HG03280 (cell line): ENCODE measurements around the gene PTH2R.
"Not testable (repeated sequence)": the region's sequence is repeated elsewhere in the genome, so short reads cannot be mapped to it uniquely, and the experiment has no call there.

Experiments
- ATAC-seq: cut with Tn5 transposase; IDR thresholded peaks from one replicate; pipeline ENCODE4 v1.9.1; 2021; ENCODE audit warnings: mild to moderate bottlenecking, moderate library complexity; ENCODE audit not compliant: unreplicated experiment

Gene PTH2R

DNA sequence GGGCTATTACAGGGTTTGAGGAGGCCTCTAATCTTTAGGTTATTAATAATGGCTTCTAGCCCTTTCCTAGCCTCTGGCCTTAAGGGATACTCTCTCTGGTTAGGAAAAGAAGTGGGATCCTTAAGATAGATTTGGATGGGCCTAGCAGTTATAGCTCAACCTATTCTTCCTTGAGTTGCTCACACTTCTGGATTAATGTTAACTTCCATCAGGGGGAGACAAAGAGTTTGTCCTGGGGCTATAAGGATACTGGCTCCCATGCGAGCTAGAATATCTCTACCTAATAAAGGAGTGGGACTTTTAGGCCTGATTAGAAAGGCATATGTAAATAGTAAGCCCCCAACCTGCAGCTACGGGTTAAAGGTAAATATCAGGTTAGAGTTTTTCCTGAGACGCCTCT, 14.3 kb upstream of the PTH2R start:
- no peak for ATAC-seq

- ATAC-seq, result not testable (repeated sequence)
Measured at GRCh38 chr2:208396796-208397195, 9.8 kb upstream of the PTH2R start.

DNA sequence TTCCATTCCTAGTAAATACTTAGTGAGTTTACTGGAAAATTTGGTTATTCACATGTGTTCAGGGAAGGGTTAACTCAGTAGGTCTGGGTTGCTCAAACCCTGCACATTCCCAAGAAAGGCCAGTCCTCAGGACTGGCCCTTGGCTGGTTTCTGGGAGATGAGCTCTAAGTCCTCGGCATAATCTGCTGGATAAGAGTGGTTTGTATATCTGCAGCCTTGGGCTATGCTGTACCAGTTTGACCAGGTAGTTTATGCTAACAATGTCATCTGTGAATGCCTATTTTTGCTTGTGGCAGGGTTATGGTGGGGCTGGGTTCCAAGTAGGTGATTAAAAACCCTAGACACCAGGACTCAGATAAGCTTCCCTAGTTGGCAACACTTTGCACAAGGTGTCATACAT, 7.4 kb upstream of the PTH2R start:
- ATAC-seq, result no peak

GRCh38 chr2:208407667-208408066, 1.1 kb downstream of the PTH2R start:
- ATAC-seq, result no peak

DNA sequence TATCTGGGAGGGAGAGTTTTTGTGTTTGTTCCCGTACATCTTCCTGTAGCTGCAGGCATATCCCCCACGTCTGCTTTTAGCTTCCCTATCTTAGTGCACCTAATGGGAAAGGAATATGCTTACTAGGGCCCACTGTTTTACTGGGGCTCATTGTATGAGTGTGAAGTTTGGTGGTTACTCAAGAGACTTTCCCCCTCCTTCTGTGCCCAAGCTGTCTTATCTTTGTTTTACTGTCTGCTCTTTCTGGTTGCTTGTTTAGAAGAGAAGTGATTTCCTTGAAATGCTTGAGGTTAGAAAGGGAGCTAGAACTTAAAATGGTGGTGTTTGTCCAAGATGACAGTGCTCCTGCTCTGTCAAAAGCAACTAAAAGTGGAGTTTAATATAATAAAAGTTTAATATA, 7.3 kb downstream of the PTH2R start:
- no peak for ATAC-seq

DNA sequence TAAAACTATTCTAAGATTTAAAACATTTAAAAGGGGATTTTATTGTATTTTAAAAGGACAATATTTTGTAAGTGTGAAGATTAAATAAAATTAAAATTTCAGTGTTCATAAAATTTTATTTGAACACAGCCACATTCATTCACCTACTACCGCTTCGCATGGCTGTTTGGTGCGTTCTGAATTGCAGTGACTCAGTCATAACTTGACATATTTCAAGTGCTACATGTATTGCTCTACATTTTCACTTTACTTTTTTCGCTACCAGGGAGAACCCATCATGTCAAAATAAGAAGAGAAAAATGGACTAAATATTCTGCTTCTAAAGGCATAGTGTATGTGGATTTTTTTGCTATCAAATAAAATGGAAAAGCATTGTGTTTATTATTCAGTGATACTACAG, 8.7 kb downstream of the PTH2R start:
- ATAC-seq, result peak; percentile 65

DNA sequence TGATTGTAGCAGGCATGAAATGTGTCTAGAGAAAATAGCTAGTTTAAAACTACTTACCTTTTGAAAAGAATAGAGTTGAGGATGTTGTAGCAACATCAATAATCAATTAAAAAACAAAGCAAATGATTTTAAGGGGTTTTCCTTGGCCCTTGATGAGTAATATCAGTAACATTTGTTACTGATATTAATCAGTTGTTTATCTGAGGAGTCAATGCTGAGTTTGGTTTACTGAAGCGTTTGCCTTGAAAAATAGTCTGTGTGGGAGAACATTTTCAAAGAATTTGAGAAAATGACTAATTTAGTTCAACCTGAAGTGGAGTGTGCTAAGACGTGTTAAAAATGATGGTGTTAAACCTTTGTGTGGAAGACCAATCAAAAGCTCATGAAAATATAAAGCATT, 9.3 kb downstream of the PTH2R start:
- peak; percentile 54 for ATAC-seq

- no peak for ATAC-seq
Measured at GRCh38 chr2:208426412-208427045, 19.9 kb downstream of the PTH2R start.

GRCh38 chr2:208437755-208438154, 31.2 kb downstream of the PTH2R start:
- no peak for ATAC-seq

DNA sequence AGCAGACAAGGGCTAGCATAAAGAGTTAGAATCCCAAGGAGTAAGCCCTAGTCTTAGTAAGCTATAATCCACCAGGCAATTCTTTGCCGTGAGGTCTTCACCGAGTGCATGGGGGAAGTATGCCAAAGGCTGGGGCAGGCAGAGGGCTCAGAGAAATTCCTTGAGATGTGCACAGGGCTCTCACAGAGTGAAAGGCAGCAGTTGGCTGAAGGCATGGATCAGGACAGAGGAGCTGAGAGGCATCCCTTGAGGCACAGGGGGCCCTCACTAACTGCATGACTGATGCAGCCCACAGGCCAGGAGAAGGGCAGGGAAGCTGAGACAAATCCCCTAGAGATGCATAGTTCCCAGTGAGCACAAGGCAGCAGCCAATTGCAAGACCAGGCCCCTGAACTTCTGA, 34.1 kb downstream of the PTH2R start:
- no peak for ATAC-seq

DNA sequence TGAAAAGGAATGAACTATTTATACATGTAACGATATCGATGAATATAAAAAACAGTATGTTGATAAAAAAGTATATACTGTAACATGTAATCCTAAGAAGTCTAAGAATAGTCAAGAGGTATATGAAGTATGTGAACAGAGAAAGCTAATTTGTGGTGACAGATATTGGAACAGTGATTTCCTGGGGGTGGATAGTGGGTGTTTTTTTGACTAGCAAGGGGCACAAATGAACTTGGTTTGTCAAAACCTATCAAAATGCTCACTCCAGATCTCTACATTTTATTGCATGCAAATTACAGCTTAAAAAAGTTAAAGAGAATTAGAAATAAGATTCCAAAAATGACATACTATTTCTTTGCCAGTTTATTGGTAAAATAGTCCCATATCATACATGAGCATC, 35.4 kb downstream of the PTH2R start:
- no peak for ATAC-seq

GRCh38 chr2:208447447-208447846, 40.9 kb downstream of the PTH2R start:
- ATAC-seq, result not testable (repeated sequence)

GRCh38 chr2:208451061-208451460, 44.5 kb downstream of the PTH2R start:
- ATAC-seq, result no peak

GRCh38 chr2:208454861-208455260, 48.3 kb downstream of the PTH2R start:
- ATAC-seq, result no peak

DNA sequence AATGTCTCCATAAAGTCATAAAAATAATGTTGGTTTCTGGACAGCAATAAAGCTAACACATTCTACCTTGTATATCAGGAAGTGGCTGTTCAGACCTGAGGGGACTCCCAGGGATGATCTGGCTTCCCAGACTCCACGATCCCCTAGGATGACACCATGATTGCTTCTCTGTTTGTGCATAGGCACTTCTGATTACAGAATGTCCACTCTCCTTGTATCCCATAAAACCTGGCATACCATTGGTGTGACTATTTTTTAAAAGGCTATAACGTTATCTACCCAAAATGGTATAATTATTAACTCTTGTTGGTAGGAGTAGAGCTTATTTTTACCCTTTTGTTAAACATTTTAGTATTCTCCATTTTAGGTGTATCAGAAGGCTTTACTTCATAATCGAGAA, 57.1 kb downstream of the PTH2R start:
- no peak for ATAC-seq

- no peak for ATAC-seq
Measured at GRCh38 chr2:208464205-208464604, 57.6 kb downstream of the PTH2R start.

DNA sequence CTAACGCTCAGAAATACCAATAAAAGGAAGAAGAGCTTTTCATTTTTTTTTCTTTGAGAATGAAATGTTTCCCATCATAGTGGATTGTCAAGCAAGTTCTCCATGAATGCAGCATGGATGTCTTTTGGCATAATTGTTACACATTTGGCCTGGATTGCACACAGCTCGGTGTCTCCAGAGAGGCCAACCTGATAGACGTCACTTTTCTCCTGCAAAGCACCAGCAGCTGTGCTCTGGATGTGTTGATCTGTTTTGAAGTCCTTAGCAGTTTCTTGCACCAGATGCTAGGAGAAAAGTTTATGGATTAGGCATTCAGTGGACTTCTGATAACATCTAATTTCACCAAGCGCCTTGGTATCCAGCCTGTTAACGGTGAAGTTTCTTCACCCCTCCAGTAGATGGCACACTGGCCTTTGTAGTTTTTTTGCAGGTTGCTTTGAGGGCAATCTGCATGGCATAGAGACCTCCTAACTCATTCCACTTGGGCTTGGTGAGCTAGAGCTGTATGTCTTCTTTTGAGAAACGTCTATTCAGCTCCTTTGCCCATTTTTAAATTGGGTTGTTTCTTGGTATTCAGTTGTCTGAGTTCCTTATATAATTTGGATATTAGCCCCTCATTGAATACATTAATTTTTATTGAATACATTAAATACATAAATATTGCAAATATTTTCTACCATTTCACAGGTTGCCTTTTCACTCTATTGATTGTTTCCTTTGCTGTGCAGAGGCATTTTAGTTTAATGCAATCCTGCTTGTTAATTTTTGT, 59.7 kb downstream of the PTH2R start:
- ATAC-seq, result peak; percentile 82

DNA sequence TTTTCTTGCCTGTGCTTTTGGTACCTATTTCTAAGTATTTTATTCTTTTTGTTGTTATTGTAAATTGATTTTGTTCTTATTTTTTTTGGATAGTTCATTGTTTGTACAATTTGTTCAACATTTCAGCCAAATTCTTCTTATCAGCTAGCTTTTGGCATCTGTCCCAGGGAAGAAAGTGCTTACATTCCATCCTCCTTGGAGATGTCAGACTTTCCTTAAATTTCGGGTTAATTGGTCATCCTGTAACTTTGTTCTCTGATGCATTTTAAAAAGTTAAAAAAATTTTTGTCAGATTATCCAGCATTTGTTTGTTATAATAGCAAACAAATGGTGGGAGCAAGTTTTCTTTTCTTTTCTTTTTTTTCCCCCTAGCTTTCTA, 60.3 kb downstream of the PTH2R start:
- ATAC-seq, result no peak

DNA sequence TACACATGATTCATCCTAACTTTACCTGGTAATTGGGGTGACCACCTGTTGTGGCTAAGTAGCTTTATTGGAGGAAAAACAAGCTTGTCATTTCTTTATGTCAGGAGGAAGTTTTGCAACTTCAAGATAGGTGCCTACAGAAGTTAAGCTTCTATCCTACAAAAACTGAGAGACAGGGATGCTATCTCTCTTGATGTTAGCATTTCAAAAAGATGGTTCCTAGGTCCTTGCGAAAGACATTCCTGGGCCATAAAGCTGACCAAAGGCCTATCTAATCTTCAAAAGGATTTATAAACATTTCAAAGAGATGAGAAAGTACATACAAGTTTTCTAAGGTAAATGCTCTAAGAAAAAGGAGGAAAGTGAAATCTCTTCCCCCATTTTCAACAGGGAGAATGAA, 61.0 kb downstream of the PTH2R start:
- ATAC-seq, result no peak

DNA sequence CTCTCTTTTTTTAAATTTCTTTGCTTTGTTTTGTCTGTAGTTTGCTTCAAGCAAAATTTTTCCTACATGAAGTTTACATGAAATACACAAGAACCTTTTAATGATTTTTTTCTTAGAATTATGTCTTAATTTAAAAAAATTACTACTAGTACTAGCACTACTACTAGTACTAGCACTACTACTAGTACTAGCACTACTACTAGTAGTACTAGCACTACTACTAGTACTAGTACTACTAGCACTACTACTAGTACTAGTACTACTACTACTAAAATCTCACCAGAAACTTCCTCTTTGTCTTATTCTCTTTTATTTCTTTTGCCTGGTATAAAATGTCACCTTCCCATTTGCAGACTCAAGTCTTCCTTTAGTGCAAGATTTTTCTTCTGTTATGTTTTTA, 71.1 kb downstream of the PTH2R start:
- no peak for ATAC-seq

- no peak for ATAC-seq
Measured at GRCh38 chr2:208479342-208479741, 72.8 kb downstream of the PTH2R start.

GRCh38 chr2:208481945-208482344, 75.4 kb downstream of the PTH2R start:
- not testable (repeated sequence) for ATAC-seq
